Fibroblast of lung (primary cell): Measurements from ENCODE around the gene MLIP.

Experiments
- CTCF ChIP-seq, 2 donors: IDR thresholded peaks in 1 of 2; conservative IDR thresholded peaks in 1 of 2; 1 replicate in 1 of 2; 2 replicates in 1 of 2; pipeline ENCODE4 v1.5.1; 2011 to 2012; ENCODE audit warnings: low read length in 2 of 2, control low read depth in 1 of 2, inconsistent platforms in 1 of 2, low read depth in 1 of 2, mild to moderate bottlenecking in 1 of 2
- EZH2 ChIP-seq: IDR thresholded peaks from 2 replicates; pipeline ENCODE4 v1.5.1; 2012; ENCODE audit warnings: low read length, control low read depth, mild to moderate bottlenecking; ENCODE audit errors: missing control alignments

- no peak for TF ChIP-seq EZH2
- no peak for TF ChIP-seq CTCF (conservative IDR thresholded peaks at IDR 0.05 in 1 of 2, IDR thresholded peaks at IDR 0.05 in 1 of 2; ENCODE audit: low read depth in 1 of 2, low read length in 2 of 2)
Observed at GRCh38 chr6:54138795-54139194, 27.6 kb downstream of the MLIP start.
